Activated CD8-positive, alpha-beta T cell treated with anti-CD3 and anti-CD28 coated beads, Interleukin-2, amount 10 ng/mL, durations not matched to agents 7 days and 5 days (primary cell): Measurements from ENCODE around the gene KRT76. TPM values are rescaled to one million over a fixed set of nuclear protein-coding genes. Genes with fewer than 3 reads are reported as not detected.
"Not testable (repeated sequence)": the region's sequence is repeated elsewhere in the genome, so short reads cannot be mapped to it uniquely, and the experiment has no call there.

Source experiments
- ATAC-seq: fragments of 150-1000 bp; cut with Tn5 transposase; one replicate; pipeline ENCODE4 v1.10.0; 2021; ENCODE audit warnings: moderate library complexity
- CTCF ChIA-PET: fragments of 350-600 bp; sonication (Branson Sonifier 250); formaldehyde crosslinking; loops from one replicate; lab custom pipeline; 2021; ENCODE audit warnings: antibody characterized with exemption; lab: Charles Lee
- POLR2A ChIA-PET: fragments of 350-600 bp; sonication (Branson Sonifier 250); formaldehyde crosslinking; loops from one replicate; lab custom pipeline; 2021; ENCODE audit warnings: antibody characterized with exemption; lab: Charles Lee
- DNase-seq: peaks from one replicate; pipeline ENCODE4 v3.0.0-alpha.2; 2020
- H3K27ac Mint-ChIP-seq: one replicate; pipeline ENCODE4 v1.8.0; 2021; ENCODE audit warnings: mild to moderate bottlenecking, mixed read lengths
- H3K27me3 Mint-ChIP-seq: one replicate; pipeline ENCODE4 v1.8.0; 2021; ENCODE audit warnings: low read depth, mixed read lengths
- H3K36me3 Mint-ChIP-seq: one replicate; pipeline ENCODE4 v1.8.0; 2021; ENCODE audit warnings: low read depth, mixed read lengths
- H3K4me1 Mint-ChIP-seq: one replicate; pipeline ENCODE4 v1.8.0; 2021; ENCODE audit warnings: low read depth, mixed read lengths
- H3K4me3 Mint-ChIP-seq: one replicate; pipeline ENCODE4 v1.8.0; 2021; ENCODE audit warnings: mild to moderate bottlenecking, mixed read lengths
- H3K9me3 Mint-ChIP-seq: one replicate; pipeline ENCODE4 v1.8.0; 2022; ENCODE audit warnings: mixed read lengths; ENCODE audit not compliant: insufficient read depth
- total RNA-seq, 2 experiments: library from RNA; stranded (reverse); gene quantifications; one replicate each; pipeline ENCODE4 v1.2.3, GENCODE V29; 2021

KRT76 gene
- total RNA-seq, 2 experiments from 2014 or later = not detected

DNA sequence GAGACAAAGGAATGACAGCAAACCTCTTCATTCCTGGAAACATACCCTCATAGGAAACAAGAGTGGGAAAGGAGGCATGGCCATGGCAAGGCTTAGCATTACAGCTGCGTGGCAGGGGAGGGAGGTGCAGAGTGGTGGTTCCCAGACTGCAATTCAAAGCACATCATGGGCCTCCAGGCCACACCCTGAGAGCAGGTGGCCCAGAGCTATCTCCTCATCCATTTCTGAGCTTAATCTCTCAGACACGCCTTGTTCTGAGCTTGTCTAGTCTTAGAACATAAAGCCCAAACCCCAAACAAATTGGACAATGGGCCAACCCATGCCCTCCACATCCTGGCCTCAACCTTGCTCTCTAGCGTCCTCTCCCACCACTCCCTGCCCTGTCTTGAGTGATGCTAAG is 24.6 kb upstream of the KRT76 start:
- ChIA-PET CTCF (interaction anchor here (1.0 kb wide), 1 partner anchor 78 kb away, joined by 3 read pairs; no protein-coding TSS in a partner anchor), POLR2A (no interaction called here)
- DNase-seq = no peak

DNA sequence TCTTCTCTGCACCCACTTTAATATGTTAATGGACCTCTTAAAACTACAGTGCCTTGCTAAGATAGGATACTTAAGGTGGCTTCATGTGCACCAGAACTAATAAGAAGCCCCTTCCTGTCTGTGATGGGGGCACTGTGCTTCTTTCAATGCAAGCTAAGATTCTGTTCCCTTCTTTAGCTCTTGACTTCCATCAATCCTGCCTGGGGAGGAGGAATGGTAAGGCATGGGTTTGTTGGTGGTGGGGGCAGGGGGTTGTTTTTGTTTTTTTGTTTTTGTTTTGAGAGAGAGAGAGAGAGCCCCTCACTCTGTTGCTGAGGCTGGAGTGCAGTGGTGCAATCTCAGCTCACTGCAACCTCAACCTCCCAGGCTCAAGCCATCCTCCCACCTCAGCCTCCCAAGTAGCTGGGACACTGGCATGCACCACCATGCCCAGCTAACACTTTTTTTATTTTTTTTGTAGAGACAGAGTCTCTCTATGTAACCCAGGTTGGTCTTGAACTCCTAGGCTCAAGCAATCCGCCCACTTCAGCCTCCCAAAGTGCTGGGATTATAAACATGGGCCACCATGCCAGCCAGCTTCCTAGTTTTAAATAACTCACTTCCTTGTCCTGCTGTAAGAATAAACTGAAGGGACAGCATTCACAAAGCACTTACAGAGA is 23.2 kb upstream of the KRT76 start:
- Mint-ChIP-seq H3K4me3 (no peak overlapping the region), H3K4me1 (no peaks in the 10 kb centered on the region), H3K9me3 (no peaks in the 10 kb centered on the region), H3K27ac (no peak overlapping the region), H3K27me3 (peaks cover 10% of the 10 kb centered on the region), H3K36me3 (no peaks in the 10 kb centered on the region)
- DNase-seq (no peak), ATAC-seq (no peak)
- CTCF ChIA-PET = interaction anchor here (0.7 to 0.8 kb wide), 2 partner anchors 79 to 428 kb away, joined by 3 read pairs; no protein-coding TSS in a partner anchor
- POLR2A ChIA-PET = interaction anchor here (0.7 kb wide), 1 partner anchor 442 kb away, joined by 3 read pairs; no protein-coding TSS in a partner anchor

More for the DNA sequence above, 24.6 kb upstream of the KRT76 start:
- Mint-ChIP-seq H3K27ac (no peak overlapping the region), H3K27me3 (peaks cover 10% of the 10 kb centered on the region), H3K4me1 (no peaks in the 10 kb centered on the region), H3K9me3 (no peaks in the 10 kb centered on the region), H3K4me3 (no peak overlapping the region), H3K36me3 (no peaks in the 10 kb centered on the region)
- no peak for ATAC-seq

DNA sequence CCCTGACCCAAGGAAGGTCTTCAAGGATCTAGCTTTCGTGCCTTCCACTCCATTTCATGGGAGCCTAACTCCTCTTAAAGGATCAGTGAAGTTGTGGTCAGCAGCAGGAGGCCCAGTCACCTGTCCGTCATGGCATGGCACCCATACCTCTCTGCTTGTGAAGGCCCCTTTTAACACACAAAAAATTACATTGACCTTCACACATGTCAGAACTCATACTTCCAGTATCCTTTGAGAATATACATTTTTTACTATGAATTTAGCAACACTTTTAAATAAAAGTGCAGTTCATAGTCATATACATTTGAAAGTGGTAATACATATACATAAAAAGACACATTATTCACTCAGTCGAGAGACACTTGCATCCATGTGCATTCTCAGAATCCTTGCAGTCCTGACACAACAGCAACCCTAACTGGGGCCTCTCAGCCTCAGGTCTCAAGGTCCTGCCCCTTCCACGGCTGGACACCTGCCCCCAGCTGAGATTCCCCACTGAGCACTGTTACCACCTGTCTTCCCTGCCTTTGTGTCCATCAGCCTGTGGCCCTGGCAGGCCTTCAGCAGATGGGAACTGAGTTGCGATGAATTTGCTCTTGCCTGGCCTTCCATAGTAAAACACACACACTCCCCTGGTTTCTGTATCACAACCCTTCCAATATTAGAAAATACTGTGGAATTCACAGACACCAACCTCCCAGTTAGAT is 22.5 kb upstream of the KRT76 start:
- CTCF ChIA-PET = interaction anchor here (0.7 to 0.8 kb wide), 2 partner anchors 80 to 427 kb away, joined by 3 read pairs; no protein-coding TSS in a partner anchor
- H3K36me3 Mint-ChIP-seq = no peaks in the 10 kb centered on the region
- H3K4me3 Mint-ChIP-seq = no peak overlapping the region
- DNase-seq (no peak), ATAC-seq (no peak)
- H3K9me3 Mint-ChIP-seq = no peaks in the 10 kb centered on the region
- H3K27me3 Mint-ChIP-seq = peaks cover 10% of the 10 kb centered on the region
- POLR2A ChIA-PET = no interaction called here
- H3K4me1 Mint-ChIP-seq = peaks cover 2% of the 10 kb centered on the region
- no peak overlapping the region for H3K27ac Mint-ChIP-seq

DNA sequence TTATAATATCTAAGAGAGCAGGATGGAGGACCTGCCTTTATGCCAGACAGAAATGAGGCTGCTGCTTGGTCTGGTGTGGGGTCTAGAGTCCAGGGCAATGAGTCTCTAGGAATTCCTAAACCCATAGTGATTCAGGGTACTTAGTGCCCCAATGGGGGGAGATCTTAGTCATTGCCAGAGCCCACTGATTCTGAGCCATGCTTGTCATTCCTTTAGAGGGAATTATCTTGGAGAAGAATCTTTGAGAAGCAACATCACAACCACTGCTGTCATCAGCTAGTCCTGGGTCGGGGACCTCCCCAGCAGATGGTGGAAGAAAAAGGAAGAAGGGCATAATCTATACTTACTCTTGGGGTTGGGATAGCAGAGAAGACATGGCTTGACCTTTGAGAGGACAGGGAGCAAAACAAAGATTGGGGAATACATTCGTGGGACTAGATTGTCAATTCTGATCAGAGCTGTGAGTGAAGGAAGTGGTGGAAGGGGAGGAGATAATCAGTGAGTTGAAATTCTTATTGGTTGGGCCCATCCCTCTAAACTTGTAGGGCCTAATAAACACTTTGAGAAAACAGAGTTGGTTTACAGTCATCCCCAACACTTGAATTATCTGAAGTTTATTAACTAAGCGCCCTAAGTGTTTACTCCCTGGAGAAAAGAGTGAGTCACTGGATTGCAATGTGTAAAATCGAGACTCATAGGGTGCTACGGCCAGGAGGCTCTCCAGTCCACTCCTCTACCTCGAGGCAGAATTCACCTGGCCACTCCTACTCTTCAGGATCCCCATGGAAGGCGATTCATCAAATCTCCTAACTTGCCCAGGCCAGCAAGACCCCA is 21.7 kb upstream of the KRT76 start:
- ATAC-seq (no peak), DNase-seq (no peak)
- Mint-ChIP-seq H3K9me3 (no peaks in the 10 kb centered on the region), H3K4me3 (no peak overlapping the region), H3K36me3 (no peaks in the 10 kb centered on the region), H3K27me3 (peaks cover 10% of the 10 kb centered on the region), H3K27ac (no peak overlapping the region), H3K4me1 (peaks cover 9% of the 10 kb centered on the region)
- POLR2A ChIA-PET = no interaction called here
- CTCF ChIA-PET = no interaction called here

DNA sequence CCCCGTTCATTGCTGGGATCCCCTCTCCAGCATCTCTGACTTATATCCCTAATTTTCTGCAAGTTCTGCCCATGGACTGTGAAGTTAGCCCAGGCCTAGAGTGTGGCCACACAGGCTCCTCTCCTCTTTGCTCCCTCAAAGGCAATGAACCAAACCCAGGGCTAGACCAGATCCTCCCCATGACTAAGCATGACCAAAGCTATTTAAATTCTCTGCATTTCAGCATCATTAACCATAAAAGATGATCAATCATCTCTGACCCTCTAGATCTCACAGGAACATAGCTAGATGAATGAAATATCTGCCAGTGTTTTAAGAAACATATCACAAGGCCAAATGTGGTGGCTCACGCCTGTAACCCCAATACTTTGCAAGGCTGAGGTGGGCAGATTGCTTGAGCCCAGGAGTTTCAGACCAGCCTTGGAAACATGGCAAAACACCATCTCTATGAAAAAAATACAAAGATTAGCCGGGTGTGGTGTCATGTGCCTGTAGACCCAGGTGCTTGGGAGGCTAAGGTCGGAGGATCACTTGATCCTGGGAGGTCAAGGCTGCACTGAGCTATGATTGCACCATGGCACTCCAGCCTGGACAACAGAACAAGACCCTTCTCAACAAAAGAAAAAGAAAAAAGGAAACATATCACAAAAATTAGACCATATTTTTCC is 21.0 kb upstream of the KRT76 start:
- no peak overlapping the region for H3K27ac Mint-ChIP-seq
- CTCF ChIA-PET = interaction anchor here (2.3 kb wide), 1 partner anchor 87 kb away, joined by 8 read pairs; no protein-coding TSS in a partner anchor
- POLR2A ChIA-PET = no interaction called here
- ATAC-seq (no peak), DNase-seq (no peak)
- H3K4me3 Mint-ChIP-seq = no peak overlapping the region
- H3K4me1 Mint-ChIP-seq = peaks cover 11% of the 10 kb centered on the region
- no peaks in the 10 kb centered on the region for H3K36me3 Mint-ChIP-seq
- peaks cover 11% of the 10 kb centered on the region for H3K27me3 Mint-ChIP-seq
- H3K9me3 Mint-ChIP-seq = no peaks in the 10 kb centered on the region

DNA sequence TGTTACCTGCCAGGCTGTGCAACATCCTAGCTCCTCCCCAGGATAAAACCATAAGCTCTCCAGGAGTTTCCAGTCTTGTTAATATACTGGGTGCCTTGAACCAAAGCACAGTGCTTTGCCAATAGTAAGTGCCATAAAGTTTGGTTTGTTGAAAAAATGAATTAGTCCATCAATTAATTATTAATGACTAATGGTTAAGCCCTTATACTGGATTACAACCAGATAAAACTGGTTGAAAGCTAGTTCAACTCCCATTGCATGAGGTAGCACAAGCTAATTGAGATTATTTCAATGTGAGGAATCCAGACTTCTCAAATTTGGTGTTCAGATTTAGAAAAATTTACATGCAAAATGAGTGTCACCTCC is 20.4 kb upstream of the KRT76 start:
- Mint-ChIP-seq H3K27me3 (peaks cover 8% of the 10 kb centered on the region), H3K4me3 (no peak overlapping the region), H3K4me1 (peaks cover 11% of the 10 kb centered on the region), H3K27ac (no peak overlapping the region), H3K36me3 (no peaks in the 10 kb centered on the region), H3K9me3 (no peaks in the 10 kb centered on the region)
- DNase-seq = no peak
- ChIA-PET POLR2A (no interaction called here), CTCF (interaction anchor here (2.3 kb wide), 1 partner anchor 87 kb away, joined by 8 read pairs; no protein-coding TSS in a partner anchor)
- no peak for ATAC-seq

DNA sequence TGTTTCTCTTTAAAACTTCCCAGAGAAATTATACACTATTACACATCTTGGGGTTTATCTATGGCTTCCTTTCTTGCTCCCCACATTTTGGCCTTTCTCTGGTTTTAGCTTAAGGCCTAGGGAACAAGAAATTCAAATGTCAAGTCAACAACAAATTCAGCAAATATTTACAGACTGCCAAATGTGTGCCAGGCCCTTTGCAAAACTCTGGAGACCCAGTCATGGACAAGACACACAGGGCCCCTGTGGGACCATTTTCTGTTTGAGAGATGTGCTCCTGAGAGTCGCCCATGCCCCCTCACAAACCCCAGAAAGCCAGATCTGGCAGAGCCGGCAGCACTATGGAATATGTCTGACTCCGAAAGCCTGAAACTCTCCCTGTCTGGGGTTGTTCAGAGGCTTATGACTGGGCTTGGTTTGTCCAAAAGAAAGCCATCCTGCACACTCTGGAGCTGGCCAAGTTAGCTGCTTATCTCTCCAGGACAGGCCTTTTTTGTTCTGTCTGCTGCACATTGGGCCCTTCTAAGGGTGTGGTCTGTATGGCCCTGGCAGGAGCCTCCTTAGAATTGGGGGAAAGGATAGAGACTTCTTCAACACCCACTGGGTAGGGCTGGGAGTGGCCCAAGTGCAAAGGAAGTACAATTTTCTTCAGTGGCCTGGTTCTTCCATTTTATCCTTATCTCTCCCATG is 19.8 kb upstream of the KRT76 start:
- POLR2A ChIA-PET = no interaction called here
- DNase-seq (no peak), ATAC-seq (no peak)
- Mint-ChIP-seq H3K27me3 (peaks cover 8% of the 10 kb centered on the region), H3K4me3 (no peak overlapping the region), H3K4me1 (peaks cover 11% of the 10 kb centered on the region), H3K27ac (no peak overlapping the region), H3K9me3 (no peaks in the 10 kb centered on the region), H3K36me3 (no peaks in the 10 kb centered on the region)
- CTCF ChIA-PET = interaction anchor here (2.3 kb wide), 1 partner anchor 88 kb away, joined by 8 read pairs; no protein-coding TSS in a partner anchor

DNA sequence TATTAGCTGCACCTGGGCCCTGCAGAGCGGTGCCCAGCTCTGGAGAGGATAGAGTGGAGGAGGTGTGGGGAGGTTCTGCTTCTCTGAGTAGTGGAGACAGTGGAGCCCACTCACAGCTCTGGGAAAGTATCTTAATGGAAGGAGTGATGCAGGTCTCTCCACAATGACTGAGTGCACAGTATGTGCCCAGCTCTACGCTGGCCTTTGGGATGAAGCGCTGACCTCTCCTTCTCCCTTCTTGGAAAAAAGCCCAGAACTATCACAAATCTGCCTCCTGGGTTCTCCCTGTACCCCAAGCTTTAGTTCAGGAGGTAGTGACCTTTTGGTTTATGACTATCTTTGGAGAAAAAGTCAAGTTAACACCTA is 19.3 kb upstream of the KRT76 start:
- CTCF ChIA-PET = interaction anchor here (2.3 kb wide), 1 partner anchor 88 kb away, joined by 8 read pairs; no protein-coding TSS in a partner anchor
- H3K4me1 Mint-ChIP-seq = peaks cover 11% of the 10 kb centered on the region
- H3K27ac Mint-ChIP-seq = no peak overlapping the region
- no peak for DNase-seq
- peaks cover 12% of the 10 kb centered on the region for H3K27me3 Mint-ChIP-seq
- POLR2A ChIA-PET = no interaction called here
- H3K36me3 Mint-ChIP-seq = no peaks in the 10 kb centered on the region
- no peak overlapping the region for H3K4me3 Mint-ChIP-seq
- no peaks in the 10 kb centered on the region for H3K9me3 Mint-ChIP-seq
- ATAC-seq = no peak

DNA sequence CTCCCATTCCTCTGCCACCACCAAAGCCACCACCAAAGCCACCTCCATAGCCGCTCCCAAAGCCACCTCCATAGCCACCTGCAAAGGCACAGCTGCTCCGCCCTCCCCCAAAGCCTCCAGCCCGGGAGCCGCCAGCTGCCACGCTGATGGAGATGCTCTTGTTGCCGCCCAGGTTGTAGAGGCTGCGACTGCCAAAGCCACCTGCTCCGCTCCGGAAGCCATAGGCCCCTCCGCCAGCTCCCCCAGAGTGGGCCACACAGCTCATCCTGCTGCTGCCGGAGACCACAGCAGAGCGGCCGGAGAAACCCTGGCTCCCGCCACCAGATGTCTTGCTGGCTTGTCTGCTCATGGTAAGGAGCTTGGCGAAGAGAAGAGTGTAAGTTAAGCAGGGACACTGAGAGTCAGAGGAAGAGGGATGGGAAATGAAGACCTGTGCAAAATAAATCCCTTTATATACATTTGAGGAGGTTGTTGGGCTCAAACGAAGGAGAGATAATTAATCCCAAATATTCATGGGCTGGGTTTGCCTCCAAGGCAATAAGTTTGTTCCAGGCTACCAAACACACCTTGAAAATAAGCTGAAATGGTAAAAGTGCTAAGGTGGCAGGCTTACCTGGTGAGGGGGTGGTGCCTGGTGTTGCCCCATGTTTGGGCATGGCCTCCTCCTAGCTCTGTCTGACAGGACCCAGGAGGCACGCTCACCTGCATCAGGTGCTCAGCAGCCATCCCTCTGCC is 18.7 kb upstream of the KRT76 start, which contains the start of gene KRT3:
Gene KRT3 (minus strand): TSS at position 424 of the 735 bp plus-strand sequence. CDS start 75 bp downstream, at position 349.
- no peaks in the 10 kb centered on the region for H3K9me3 Mint-ChIP-seq
- DNase-seq (no peak), ATAC-seq (no peak)
- POLR2A ChIA-PET = no interaction called here
- no peak within 1 kb of the TSS for H3K27ac Mint-ChIP-seq
- CTCF ChIA-PET = interaction anchor here (2.3 kb wide), 1 partner anchor 89 kb away, joined by 8 read pairs; no protein-coding TSS in a partner anchor
- H3K27me3 Mint-ChIP-seq = peaks cover 13% of the 10 kb centered on the region
- H3K4me1 Mint-ChIP-seq = peaks cover 11% of the 10 kb centered on the region
- no peak within 1 kb of the TSS for H3K4me3 Mint-ChIP-seq
- no peaks in the 10 kb centered on the region for H3K36me3 Mint-ChIP-seq

DNA sequence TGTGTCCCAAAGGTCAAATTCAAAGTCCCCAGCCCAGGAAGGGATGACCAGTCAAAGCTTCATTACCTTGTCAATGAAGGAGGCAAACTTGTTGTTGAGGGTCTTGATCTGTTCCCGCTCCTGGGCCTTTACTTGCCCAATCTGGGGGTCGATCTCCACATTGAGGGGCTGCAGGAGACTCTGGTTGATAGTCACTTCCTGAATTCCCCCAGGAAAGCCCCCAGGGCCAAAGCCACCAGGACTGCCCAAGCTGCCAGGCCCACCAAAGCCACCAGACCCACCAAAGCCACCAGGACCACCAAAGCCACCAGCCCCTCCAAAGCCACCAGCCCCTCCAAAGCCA is 18.2 kb upstream of the KRT76 start:
- H3K27ac Mint-ChIP-seq, POLR2A ChIA-PET, H3K4me3 Mint-ChIP-seq, DNase-seq, ATAC-seq, H3K36me3 Mint-ChIP-seq, H3K9me3 Mint-ChIP-seq, CTCF ChIA-PET: not testable (repeated sequence)
- H3K27me3 Mint-ChIP-seq = peaks cover 19% of the 10 kb centered on the region
- peaks cover 15% of the 10 kb centered on the region for H3K4me1 Mint-ChIP-seq
